ENCODE data around the gene BDKRB1.
A peak's percentile ranks its signal among the peaks of the same experiment; 100 is the strongest.

Gene BDKRB1

DNA sequence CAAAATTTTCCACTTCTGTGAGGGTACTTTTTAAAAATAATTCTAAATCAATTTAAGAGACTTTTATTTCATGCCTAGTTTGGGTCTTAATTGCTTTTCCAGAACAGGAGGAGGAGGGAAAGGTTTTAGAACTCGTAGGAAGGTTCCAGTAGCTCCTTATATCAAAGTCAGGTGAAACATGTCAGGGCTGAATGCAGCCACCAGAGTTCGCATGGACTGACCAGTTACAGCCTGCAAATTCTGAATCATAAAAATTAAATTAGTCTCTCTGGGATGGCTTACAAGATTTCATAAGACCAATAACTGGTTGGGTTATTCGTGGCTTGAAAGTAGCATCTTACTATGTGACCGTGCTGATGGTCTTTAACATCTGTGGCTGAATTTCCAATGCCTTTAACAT, 397 bp downstream of the BDKRB1 start:
- no peak for DNase-seq (ENCODE audit: insufficient read length, low spot score)
- TF ChIP-seq POLR2A (IDR thresholded peaks at IDR 0.05; ENCODE audit: low read depth, low read length) (no peak), POLR2AphosphoS5 (IDR thresholded peaks at IDR 0.05; ENCODE audit: low read depth, low read length) (no peak), PAX5 (IDR thresholded peaks at IDR 0.05; ENCODE audit: insufficient read depth, low read length, severe bottlenecking) (no peak), TAF1 (IDR thresholded peaks at IDR 0.05; ENCODE audit: low read depth, low read length) (no peak), SPI1 (IDR thresholded peaks at IDR 0.05; ENCODE audit: low read depth, low read length) (no peak), POU2F2 (IDR thresholded peaks at IDR 0.05; ENCODE audit: low read depth, low read length) (no peak)
- no peak for FAIRE-seq

DNA sequence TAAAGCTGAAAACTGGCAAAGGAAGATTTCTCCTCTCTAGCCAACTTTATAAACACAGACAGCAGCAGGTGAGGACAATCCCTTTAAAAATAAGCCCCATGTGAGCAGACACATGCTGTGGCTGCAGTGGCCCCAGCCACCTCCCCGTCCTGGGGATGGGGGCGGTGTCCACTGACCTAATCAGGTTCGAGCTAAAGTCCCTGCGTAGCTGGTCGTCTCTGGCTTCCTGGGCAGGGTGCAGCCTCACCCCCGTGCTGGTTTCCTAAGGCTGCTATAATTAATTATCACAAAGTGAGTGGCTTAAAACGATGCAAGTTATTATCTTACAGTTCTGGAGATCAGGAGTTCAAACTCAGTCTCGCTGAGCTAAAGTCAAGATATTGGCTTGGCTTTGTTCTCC, 1.0 kb downstream of the BDKRB1 start:
- DNase-seq (ENCODE audit: insufficient read length, low spot score) (no peak), FAIRE-seq (no peak)
- TF ChIP-seq POU2F2 (IDR thresholded peaks at IDR 0.05; ENCODE audit: low read depth, low read length): no peak
- no peak for TF ChIP-seq TAF1 (IDR thresholded peaks at IDR 0.05; ENCODE audit: low read depth, low read length)
- no peak for TF ChIP-seq PAX5 (IDR thresholded peaks at IDR 0.05; ENCODE audit: insufficient read depth, low read length, severe bottlenecking)
- TF ChIP-seq POLR2A (IDR thresholded peaks at IDR 0.05; ENCODE audit: low read depth, low read length): no peak

DNA sequence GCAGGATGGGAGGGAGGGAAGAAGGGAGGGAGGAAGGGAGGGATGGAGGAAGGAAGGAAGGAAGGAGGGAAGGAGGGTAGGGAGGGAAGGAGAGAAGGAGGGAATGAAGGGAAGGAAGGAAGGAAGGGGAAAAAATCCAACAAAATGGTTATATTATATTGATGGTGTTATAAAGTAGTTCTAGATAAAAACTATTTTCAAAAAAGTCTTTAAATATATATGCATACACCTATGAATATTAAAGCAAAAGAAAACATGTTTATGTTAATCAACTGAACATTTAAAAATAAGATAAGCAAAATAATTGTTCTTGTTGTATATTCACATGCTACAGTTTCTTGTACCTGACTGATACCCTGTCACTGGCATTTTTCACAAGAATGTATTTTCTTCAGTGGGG, 1.9 kb downstream of the BDKRB1 start:
- TF ChIP-seq POU2F2 (IDR thresholded peaks at IDR 0.05; ENCODE audit: low read depth, low read length): no peak
- TF ChIP-seq POLR2A (IDR thresholded peaks at IDR 0.05; ENCODE audit: low read depth, low read length): no peak
- no peak for TF ChIP-seq TAF1 (IDR thresholded peaks at IDR 0.05; ENCODE audit: low read depth, low read length)
- no peak for TF ChIP-seq POLR2AphosphoS5 (IDR thresholded peaks at IDR 0.05; ENCODE audit: low read depth, low read length)
- no peak for TF ChIP-seq SPI1 (IDR thresholded peaks at IDR 0.05; ENCODE audit: low read depth, low read length)
- TF ChIP-seq PAX5 (IDR thresholded peaks at IDR 0.05; ENCODE audit: insufficient read depth, low read length, severe bottlenecking): no peak
- DNase-seq (ENCODE audit: insufficient read length, low spot score) (no peak), FAIRE-seq (no peak)

DNA sequence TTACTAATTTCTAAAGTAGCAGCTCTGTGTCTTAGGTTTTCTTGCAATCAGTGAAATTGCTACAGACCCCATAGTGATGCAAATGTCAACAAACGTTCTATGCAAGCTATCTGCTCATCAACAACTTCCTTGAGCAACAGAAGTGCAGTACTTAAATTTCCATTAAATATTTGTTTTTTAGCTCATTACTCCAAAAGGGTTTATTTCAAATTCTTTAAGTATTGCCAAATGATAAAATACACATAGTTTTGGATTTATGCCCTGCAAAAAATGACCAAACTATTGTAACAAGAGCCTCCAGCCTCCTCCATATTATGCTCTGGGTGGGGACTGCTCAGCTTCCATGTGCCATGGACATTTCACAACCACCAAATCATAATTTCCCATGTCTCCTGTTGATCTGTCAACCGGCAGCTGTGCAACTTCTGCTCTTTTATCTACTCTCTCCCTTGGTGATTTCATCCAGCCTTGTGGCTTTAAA, 4.4 kb downstream of the BDKRB1 start:
- TF ChIP-seq POLR2AphosphoS5 (IDR thresholded peaks at IDR 0.05; ENCODE audit: low read depth, low read length) (no peak), POLR2A (IDR thresholded peaks at IDR 0.05; ENCODE audit: low read depth, low read length) (no peak), POU2F2 (IDR thresholded peaks at IDR 0.05; ENCODE audit: low read depth, low read length) (no peak), TAF1 (IDR thresholded peaks at IDR 0.05; ENCODE audit: low read depth, low read length) (no peak), PAX5 (IDR thresholded peaks at IDR 0.05; ENCODE audit: insufficient read depth, low read length, severe bottlenecking) (no peak), SPI1 (IDR thresholded peaks at IDR 0.05; ENCODE audit: low read depth, low read length) (no peak)
- DNase-seq (ENCODE audit: insufficient read length, low spot score) (no peak), FAIRE-seq (no peak)

DNA sequence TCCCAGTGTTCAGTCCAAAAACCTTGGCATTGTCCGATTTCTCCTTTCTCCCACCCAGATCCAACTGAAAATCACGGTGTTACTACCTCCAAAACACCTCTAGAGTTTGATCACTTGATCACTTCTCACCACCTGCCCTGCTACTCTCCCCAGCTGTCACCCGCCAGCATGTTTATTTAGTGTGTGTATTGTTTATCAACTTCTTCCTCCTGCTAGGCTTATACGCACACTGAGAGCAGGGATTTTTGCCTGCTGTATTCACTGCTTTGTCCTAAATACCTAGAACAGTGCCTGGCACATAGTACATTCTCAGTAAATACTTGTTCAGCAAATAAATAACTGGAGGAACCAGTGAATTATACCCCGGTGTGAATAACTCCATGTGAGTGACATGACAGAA, 5.0 kb downstream of the BDKRB1 start:
- TF ChIP-seq TAF1 (IDR thresholded peaks at IDR 0.05; ENCODE audit: low read depth, low read length) (no peak), PAX5 (IDR thresholded peaks at IDR 0.05; ENCODE audit: insufficient read depth, low read length, severe bottlenecking) (no peak), POU2F2 (IDR thresholded peaks at IDR 0.05; ENCODE audit: low read depth, low read length) (no peak), SPI1 (IDR thresholded peaks at IDR 0.05; ENCODE audit: low read depth, low read length) (no peak), POLR2AphosphoS5 (IDR thresholded peaks at IDR 0.05; ENCODE audit: low read depth, low read length) (no peak), POLR2A (IDR thresholded peaks at IDR 0.05; ENCODE audit: low read depth, low read length) (no peak)
- FAIRE-seq: no peak
- DNase-seq (ENCODE audit: insufficient read length, low spot score): no peak

DNA sequence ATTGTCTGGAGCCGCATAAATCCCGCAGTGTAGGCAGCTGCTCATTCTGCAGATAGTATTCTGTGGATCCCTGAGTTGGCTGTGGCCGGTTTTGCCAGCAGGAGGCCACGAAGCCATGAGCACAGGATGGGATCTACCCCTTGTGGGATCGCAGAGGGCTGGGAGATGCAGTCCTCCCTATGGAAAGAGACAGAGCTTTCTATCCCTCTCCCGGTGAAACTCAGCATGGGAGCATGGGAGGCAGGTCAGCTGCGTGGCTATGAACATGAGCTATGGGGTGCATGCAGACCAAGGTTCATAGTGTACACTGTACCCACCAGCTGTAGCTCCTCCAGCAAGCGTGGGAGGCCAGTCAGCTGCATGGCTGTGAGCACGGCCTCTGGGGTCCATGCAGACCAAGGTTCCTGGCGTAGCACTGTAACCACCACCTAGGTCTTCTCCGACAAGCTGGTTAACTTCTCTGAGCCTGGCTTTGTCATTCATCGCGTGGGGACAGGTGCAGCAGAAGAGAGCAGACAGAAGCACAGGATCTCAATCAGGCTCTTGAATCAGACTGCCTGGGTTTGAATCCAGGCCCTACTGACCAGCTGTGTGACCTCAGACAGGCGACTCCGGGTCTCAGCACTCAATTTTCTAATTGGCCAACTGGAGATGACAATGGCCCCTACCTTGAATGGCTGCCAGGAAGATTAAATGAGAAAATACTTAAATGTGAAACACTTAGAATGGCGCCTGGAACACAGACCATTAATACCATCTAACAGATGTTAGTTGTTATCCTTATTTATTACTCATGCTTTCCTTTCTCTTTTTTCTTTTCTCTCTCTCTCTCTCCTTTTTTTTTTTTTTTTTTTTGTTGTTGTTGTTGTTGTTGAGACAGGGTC, 6.0 kb downstream of the BDKRB1 start:
- TF ChIP-seq POLR2A (IDR thresholded peaks at IDR 0.05; ENCODE audit: low read depth, low read length) (no peak), SPI1 (IDR thresholded peaks at IDR 0.05; ENCODE audit: low read depth, low read length) (no peak), POU2F2 (IDR thresholded peaks at IDR 0.05; ENCODE audit: low read depth, low read length) (no peak), POLR2AphosphoS5 (IDR thresholded peaks at IDR 0.05; ENCODE audit: low read depth, low read length) (no peak), PAX5 (IDR thresholded peaks at IDR 0.05; ENCODE audit: insufficient read depth, low read length, severe bottlenecking) (no peak), TAF1 (IDR thresholded peaks at IDR 0.05; ENCODE audit: low read depth, low read length) (no peak)
- no peak for FAIRE-seq
- no peak for DNase-seq (ENCODE audit: insufficient read length, low spot score)

DNA sequence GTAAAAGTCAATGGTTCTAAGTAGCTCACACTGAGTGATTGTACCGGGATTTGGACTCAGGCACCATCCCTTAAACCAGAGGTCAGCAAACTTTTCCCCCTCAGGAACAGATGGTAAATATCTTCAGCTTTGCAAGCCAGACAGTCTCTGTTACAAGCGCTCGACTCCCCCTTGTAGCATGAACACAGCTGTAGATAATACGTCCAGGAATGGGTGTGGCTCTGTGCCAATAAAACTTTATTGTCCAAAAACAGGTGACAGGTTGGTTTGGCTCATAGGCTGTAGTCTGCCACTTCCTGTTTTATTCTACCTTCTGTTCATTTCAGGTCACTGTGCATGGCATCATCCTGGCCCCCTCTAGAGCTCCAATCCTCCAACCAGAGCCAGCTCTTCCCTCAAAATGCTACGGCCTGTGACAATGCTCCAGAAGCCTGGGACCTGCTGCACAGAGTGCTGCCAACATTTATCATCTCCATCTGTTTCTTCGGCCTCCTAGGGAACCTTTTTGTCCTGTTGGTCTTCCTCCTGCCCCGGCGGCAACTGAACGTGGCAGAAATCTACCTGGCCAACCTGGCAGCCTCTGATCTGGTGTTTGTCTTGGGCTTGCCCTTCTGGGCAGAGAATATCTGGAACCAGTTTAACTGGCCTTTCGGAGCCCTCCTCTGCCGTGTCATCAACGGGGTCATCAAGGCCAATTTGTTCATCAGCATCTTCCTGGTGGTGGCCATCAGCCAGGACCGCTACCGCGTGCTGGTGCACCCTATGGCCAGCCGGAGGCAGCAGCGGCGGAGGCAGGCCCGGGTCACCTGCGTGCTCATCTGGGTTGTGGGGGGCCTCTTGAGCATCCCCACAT, 7.6 kb downstream of the BDKRB1 start:
- no peak for TF ChIP-seq POLR2A (IDR thresholded peaks at IDR 0.05; ENCODE audit: low read depth, low read length)
- no peak for TF ChIP-seq POU2F2 (IDR thresholded peaks at IDR 0.05; ENCODE audit: low read depth, low read length)
- TF ChIP-seq SPI1 (IDR thresholded peaks at IDR 0.05; ENCODE audit: low read depth, low read length): peak; percentile 5; the same call in 1 of the 2 replicates
- TF ChIP-seq TAF1 (IDR thresholded peaks at IDR 0.05; ENCODE audit: low read depth, low read length): no peak
- TF ChIP-seq POLR2AphosphoS5 (IDR thresholded peaks at IDR 0.05; ENCODE audit: low read depth, low read length): no peak
- TF ChIP-seq PAX5 (IDR thresholded peaks at IDR 0.05; ENCODE audit: insufficient read depth, low read length, severe bottlenecking): no peak
- DNase-seq (ENCODE audit: insufficient read length, low spot score): no peak
- no peak for FAIRE-seq

DNA sequence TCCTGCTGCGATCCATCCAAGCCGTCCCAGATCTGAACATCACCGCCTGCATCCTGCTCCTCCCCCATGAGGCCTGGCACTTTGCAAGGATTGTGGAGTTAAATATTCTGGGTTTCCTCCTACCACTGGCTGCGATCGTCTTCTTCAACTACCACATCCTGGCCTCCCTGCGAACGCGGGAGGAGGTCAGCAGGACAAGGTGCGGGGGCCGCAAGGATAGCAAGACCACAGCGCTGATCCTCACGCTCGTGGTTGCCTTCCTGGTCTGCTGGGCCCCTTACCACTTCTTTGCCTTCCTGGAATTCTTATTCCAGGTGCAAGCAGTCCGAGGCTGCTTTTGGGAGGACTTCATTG, 8.2 kb downstream of the BDKRB1 start:
- DNase-seq (ENCODE audit: insufficient read length, low spot score) (no peak), FAIRE-seq (no peak)
- TF ChIP-seq SPI1 (IDR thresholded peaks at IDR 0.05; ENCODE audit: low read depth, low read length) (no peak), TAF1 (IDR thresholded peaks at IDR 0.05; ENCODE audit: low read depth, low read length) (no peak), POLR2A (IDR thresholded peaks at IDR 0.05; ENCODE audit: low read depth, low read length) (no peak), POU2F2 (IDR thresholded peaks at IDR 0.05; ENCODE audit: low read depth, low read length) (no peak), PAX5 (IDR thresholded peaks at IDR 0.05; ENCODE audit: insufficient read depth, low read length, severe bottlenecking) (no peak), POLR2AphosphoS5 (IDR thresholded peaks at IDR 0.05; ENCODE audit: low read depth, low read length) (no peak)

DNA sequence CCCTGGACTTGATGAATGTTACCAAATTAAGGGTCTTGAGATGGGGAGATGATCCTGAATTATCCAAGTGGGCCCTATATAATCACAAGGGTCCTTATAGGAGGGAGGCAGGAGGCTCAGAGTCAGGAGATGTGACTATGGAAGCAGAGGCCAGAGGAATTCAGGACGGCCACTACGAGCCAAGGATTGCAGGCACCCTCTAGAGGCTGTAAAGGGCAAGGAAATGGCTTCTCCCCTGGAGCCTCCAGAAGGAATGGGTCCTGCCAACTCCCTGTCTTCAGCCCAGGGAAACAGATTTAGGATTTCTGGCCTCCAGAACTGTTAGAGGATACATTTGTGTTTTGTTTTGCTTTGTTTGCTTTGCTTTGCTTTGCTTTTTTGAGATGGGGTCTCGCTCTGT, 8.8 kb downstream of the BDKRB1 start:
- no peak for TF ChIP-seq POU2F2 (IDR thresholded peaks at IDR 0.05; ENCODE audit: low read depth, low read length)
- FAIRE-seq (no peak), DNase-seq (ENCODE audit: insufficient read length, low spot score) (no peak)

Measured in GM12891 (cell line).